Neural cell (in vitro differentiated cells): ENCODE measurements around the gene DPP10. TPM values are rescaled to one million over a fixed set of nuclear protein-coding genes. Genes with fewer than 3 reads are reported as not detected.

Source experiments
- H2AFZ ChIP-seq: fragments of 200-600, 300-800 bp; sonication (generic), shearing (Covaris generic); 2 replicates; pipeline ENCODE4 v1.6.0; 2014; ENCODE audit warnings: low read depth, mild to moderate bottlenecking, antibody characterized with exemption, low read length, moderate library complexity
- H3F3A ChIP-seq: fragments of 200-600 bp; shearing (Covaris generic); 2 replicates; pipeline ENCODE4 v1.6.1; 2016; ENCODE audit warnings: mild to moderate bottlenecking, moderate library complexity, mixed read lengths, antibody characterized with exemption, low read length; ENCODE audit not compliant: insufficient read depth, poor library complexity, severe bottlenecking
- H3K27ac ChIP-seq: fragments of 200-600, 300-800 bp; sonication (generic), shearing (Covaris generic); 2 replicates; pipeline ENCODE4 v1.5.1; 2014; ENCODE audit warnings: mild to moderate bottlenecking, low read length, moderate library complexity
- H3K27me3 ChIP-seq: fragments of 300-800, 200-600 bp; sonication (generic), shearing (Covaris generic); 2 replicates; pipeline ENCODE4 v1.6.0; 2014; ENCODE audit warnings: mild to moderate bottlenecking, low read depth, low read length, moderate library complexity; ENCODE audit not compliant: insufficient read depth
- H3K36me3 ChIP-seq: fragments of 300-800, 200-600 bp; sonication (generic), shearing (Covaris generic); 2 replicates; pipeline ENCODE4 v1.5.1; 2014; ENCODE audit warnings: mild to moderate bottlenecking, antibody characterized with exemption, low read length, moderate library complexity; ENCODE audit not compliant: insufficient read depth
- H3K4me2 ChIP-seq: fragments of 300-800, 200-600 bp; sonication (generic), shearing (Covaris generic); 2 replicates; pipeline ENCODE4 v1.6.0; 2014; ENCODE audit warnings: mild to moderate bottlenecking, low read length
- H3K4me3 ChIP-seq: fragments of 300-800, 200-600 bp; sonication (generic), shearing (Covaris generic); 2 replicates; pipeline ENCODE4 v1.5.1; 2014; ENCODE audit warnings: mild to moderate bottlenecking, low read length, moderate library complexity
- H3K79me2 ChIP-seq: fragments of 200-600 bp; shearing (Covaris generic); replicated peaks from 2 replicates; pipeline ENCODE4 v1.6.0; 2014; ENCODE audit warnings: mild to moderate bottlenecking, low read length, moderate library complexity; ENCODE audit not compliant: insufficient read depth
- H3K9ac ChIP-seq: fragments of 300-800, 200-600 bp; sonication (generic), shearing (Covaris generic); 2 replicates; pipeline ENCODE4 v1.6.1; 2016; ENCODE audit warnings: mild to moderate bottlenecking, low read length, mixed read lengths
- H3K9me2 ChIP-seq: fragments of 200-600 bp; shearing (Covaris generic); 2 replicates; pipeline ENCODE4 v1.6.1; 2016; ENCODE audit warnings: mild to moderate bottlenecking, low read length, mixed read lengths; ENCODE audit not compliant: insufficient read depth
- H3K9me3 ChIP-seq: fragments of 200-600, 300-800 bp; sonication (generic), shearing (Covaris generic); 2 replicates; pipeline ENCODE4 v1.6.1; 2016; ENCODE audit warnings: mild to moderate bottlenecking, mixed run types, low read length, moderate library complexity, mixed read lengths
- H4K20me1 ChIP-seq: fragments of 200-600 bp; shearing (Covaris generic); 2 replicates; pipeline ENCODE4 v1.6.1; 2016; ENCODE audit warnings: mild to moderate bottlenecking, mixed run types; ENCODE audit not compliant: insufficient read depth
- CTCF ChIP-seq: fragments of 450-650 bp; IDR thresholded peaks from 2 replicates; pipeline ENCODE4 v1.5.1; 2014; ENCODE audit warnings: antibody characterized with exemption, mild to moderate bottlenecking, moderate library complexity; ENCODE audit not compliant: poor library complexity, severe bottlenecking
- EP300 ChIP-seq: fragments of 450-650 bp; conservative IDR thresholded peaks from 2 replicates; pipeline ENCODE4 v1.6.1; 2014; ENCODE audit warnings: antibody characterized with exemption, mild to moderate bottlenecking, moderate library complexity; ENCODE audit not compliant: poor library complexity, severe bottlenecking
- EZH2 ChIP-seq: fragments of 200-600, 300-800 bp; shearing (Covaris generic), sonication (generic); IDR thresholded peaks from 2 replicates; pipeline ENCODE4 v1.6.1; 2014; ENCODE audit warnings: antibody characterized with exemption, low read length, borderline replicate concordance, mild to moderate bottlenecking; ENCODE audit not compliant: insufficient read depth, poor library complexity, severe bottlenecking
- MXI1 ChIP-seq: fragments of 450-650 bp; conservative IDR thresholded peaks from 2 replicates; pipeline ENCODE4 v1.6.1; 2014; ENCODE audit warnings: antibody characterized with exemption, mild to moderate bottlenecking; ENCODE audit not compliant: poor library complexity, severe bottlenecking
- POLR2AphosphoS5 ChIP-seq: IDR thresholded peaks from 2 replicates; pipeline ENCODE4 v1.6.1; 2012
- RAD21 ChIP-seq: fragments of 450-650 bp; conservative IDR thresholded peaks from 2 replicates; pipeline ENCODE4 v1.6.1; 2014; ENCODE audit warnings: antibody characterized with exemption, mild to moderate bottlenecking, moderate library complexity
- REST ChIP-seq: IDR thresholded peaks from 2 replicates; pipeline ENCODE4 v1.6.1; 2012; ENCODE audit warnings: borderline replicate concordance
- SMC3 ChIP-seq: fragments of 450-650 bp; conservative IDR thresholded peaks from 2 replicates; pipeline ENCODE4 v1.6.1; 2014; ENCODE audit warnings: antibody characterized with exemption, mild to moderate bottlenecking, moderate library complexity; ENCODE audit not compliant: poor library complexity
- TAF1 ChIP-seq: IDR thresholded peaks from 2 replicates; pipeline ENCODE4 v1.6.1; 2012; ENCODE audit warnings: low read depth
- polyA plus RNA-seq: library from polyadenylated mRNA; depleted of rRNA; stranded (reverse); fragments of >200 nt; gene quantifications from 2 replicates; pipeline ENCODE4 v1.2.3, GENCODE V29; 2014

DPP10 gene
- polyA plus RNA-seq, 1 donor from 2014 or later: 13.9 TPM

- H3K36me3 ChIP-seq: no peaks in the 10 kb centered on the region
- no peaks in the 10 kb centered on the region for H4K20me1 ChIP-seq
- no peak overlapping the region for H3K4me3 ChIP-seq
- TF ChIP-seq EP300: no peak
- TF ChIP-seq REST: no peak
- no peak for TF ChIP-seq RAD21
- TF ChIP-seq POLR2AphosphoS5: no peak
- TF ChIP-seq SMC3: no peak
- no peak for TF ChIP-seq EZH2
- no peak for TF ChIP-seq CTCF
- no peak for TF ChIP-seq TAF1
- no peak for TF ChIP-seq MXI1
- H3K9ac ChIP-seq: no peak overlapping the region
- no peak overlapping the region for H3K27ac ChIP-seq
- H3K9me3 ChIP-seq: no peaks in the 10 kb centered on the region
- H3K79me2 ChIP-seq: no peaks in the 10 kb centered on the region
- no peak overlapping the region for H3K4me2 ChIP-seq
- no peak overlapping the region for H2AFZ ChIP-seq
- H3F3A ChIP-seq: no peaks in the 10 kb centered on the region
- no peaks in the 10 kb centered on the region for H3K27me3 ChIP-seq
- no peaks in the 10 kb centered on the region for H3K9me2 ChIP-seq
These were observed 422.5 kb downstream of the DPP10 start for GRCh38 chr2:114864901-114865300.

- Histone ChIP-seq H3K36me3 (no peaks in the 10 kb centered on the region), H3F3A (no peaks in the 10 kb centered on the region), H2AFZ (no peak overlapping the region), H3K4me2 (peak overlapping the region; percentile 11), H3K9me3 (no peaks in the 10 kb centered on the region), H3K9me2 (no peaks in the 10 kb centered on the region), H3K4me3 (peak overlapping the region; percentile 2), H3K27ac (no peak overlapping the region), H3K27me3 (no peaks in the 10 kb centered on the region), H3K9ac (no peak overlapping the region), H4K20me1 (no peaks in the 10 kb centered on the region), H3K79me2 (no peaks in the 10 kb centered on the region)
- TF ChIP-seq EP300 (no peak), MXI1 (no peak), SMC3 (no peak), CTCF (no peak), TAF1 (no peak), RAD21 (no peak), POLR2AphosphoS5 (no peak)
These were observed 437.6 kb downstream of the DPP10 start for GRCh38 chr2:114880046-114880445.
